GM12891 (cell line): ENCODE measurements around the gene MSI1.

Experiments used
- PAX5 ChIP-seq: IDR thresholded peaks from 2 replicates; pipeline ENCODE4 v1.6.1; 2011; ENCODE audit warnings: low read length, moderate library complexity, mild to moderate bottlenecking; ENCODE audit not compliant: insufficient read depth, severe bottlenecking
- POLR2A ChIP-seq: IDR thresholded peaks from 2 replicates; pipeline ENCODE4 v1.6.1; 2011; ENCODE audit warnings: low read depth, low read length, control low read depth
- POLR2AphosphoS5 ChIP-seq: IDR thresholded peaks from 2 replicates; pipeline ENCODE4 v1.6.1; 2011; ENCODE audit warnings: low read depth, low read length, control low read depth
- POU2F2 ChIP-seq: IDR thresholded peaks from 2 replicates; pipeline ENCODE4 v1.6.1; 2011; ENCODE audit warnings: low read depth, mild to moderate bottlenecking, control low read depth, low read length, moderate library complexity
- SPI1 ChIP-seq: IDR thresholded peaks from 2 replicates; pipeline ENCODE4 v1.6.1; 2011; ENCODE audit warnings: low read depth, low read length, control low read depth
- TAF1 ChIP-seq: IDR thresholded peaks from 2 replicates; pipeline ENCODE4 v1.6.1; 2011; ENCODE audit warnings: low read depth, low read length, control low read depth

GRCh38 chr12:120364487-120364886 lies 4.5 kb downstream of the MSI1 start:
- TF ChIP-seq POLR2A, result no peak
- TF ChIP-seq POLR2AphosphoS5, result no peak
- TF ChIP-seq SPI1, result no peak
- no peak for TF ChIP-seq TAF1
- TF ChIP-seq POU2F2, result no peak
- no peak for TF ChIP-seq PAX5
